KMS-11 (cell line): ENCODE data around the gene ITPRIPL2.

ENCODE experiments used
- H2AFZ ChIP-seq: fragments of 200-600 bp; sonication (generic); 2 replicates; pipeline ENCODE4 v1.6.1; 2016; ENCODE audit warnings: antibody characterized with exemption, mixed run types, low read depth
- H3K27ac ChIP-seq: fragments of 200-600 bp; sonication (generic); 2 replicates; pipeline ENCODE4 v1.6.1; 2016; ENCODE audit warnings: mild to moderate bottlenecking, mixed run types
- H3K27me3 ChIP-seq: fragments of 200-600 bp; sonication (generic); 2 replicates; pipeline ENCODE4 v1.6.1; 2017; ENCODE audit warnings: mild to moderate bottlenecking, low read depth, mixed run types, moderate library complexity; ENCODE audit not compliant: insufficient read depth
- H3K36me3 ChIP-seq: fragments of 200-600 bp; sonication (generic); 2 replicates; pipeline ENCODE4 v1.6.1; 2017; ENCODE audit warnings: mild to moderate bottlenecking, mixed run types; ENCODE audit not compliant: insufficient read depth
- H3K4me1 ChIP-seq: fragments of 200-600 bp; sonication (generic); 2 replicates; pipeline ENCODE4 v1.6.1; 2016; ENCODE audit warnings: mild to moderate bottlenecking, low read depth, mixed run types; ENCODE audit not compliant: poor library complexity, severe bottlenecking
- H3K4me2 ChIP-seq: fragments of 200-600 bp; sonication (generic); 2 replicates; pipeline ENCODE4 v1.7.0; 2016; ENCODE audit warnings: mild to moderate bottlenecking, mixed run types
- H3K4me3 ChIP-seq: fragments of 200-600 bp; sonication (generic); IDR thresholded peaks from 2 replicates; pipeline ENCODE4 v1.6.1; 2017; ENCODE audit warnings: low read depth, low read length, mixed read lengths; ENCODE audit not compliant: insufficient read depth
- H3K79me2 ChIP-seq: fragments of 200-600 bp; sonication (generic); 2 replicates; pipeline ENCODE4 v1.6.1; 2016; ENCODE audit warnings: low read depth, mixed run types; ENCODE audit not compliant: insufficient read depth
- H3K9ac ChIP-seq: fragments of 200-600 bp; sonication (generic); 2 replicates; pipeline ENCODE4 v1.6.1; 2016; ENCODE audit warnings: mild to moderate bottlenecking, mixed run types
- H4K20me1 ChIP-seq: fragments of 200-600 bp; sonication (generic); 2 replicates; pipeline ENCODE4 v1.6.1; 2016; ENCODE audit warnings: mild to moderate bottlenecking, mixed run types; ENCODE audit not compliant: insufficient read depth
- CTCF ChIP-seq: fragments of 200-600 bp; sonication (generic); conservative IDR thresholded peaks from 2 replicates; pipeline ENCODE4 v1.6.1; 2017; ENCODE audit warnings: low read depth, mild to moderate bottlenecking, antibody characterized with exemption, low read length, moderate library complexity, mixed read lengths

ITPRIPL2 gene

GRCh38 chr16:19090916-19091315 lies 22.8 kb upstream of the ITPRIPL2 start:
- Histone ChIP-seq H3K4me3 (no peak overlapping the region), H3K27ac (no peak overlapping the region), H3K27me3 (no peaks in the 10 kb centered on the region), H3K4me2 (no peak overlapping the region), H3K36me3 (no peaks in the 10 kb centered on the region), H3K4me1 (peaks cover 6% of the 10 kb centered on the region), H3K79me2 (no peaks in the 10 kb centered on the region), H3K9ac (no peak overlapping the region), H4K20me1 (no peaks in the 10 kb centered on the region), H2AFZ (no peak overlapping the region)
- TF ChIP-seq CTCF, result no peak

- Histone ChIP-seq H3K27me3 (no peaks in the 10 kb centered on the region), H4K20me1 (no peaks in the 10 kb centered on the region), H3K4me1 (peaks cover 6% of the 10 kb centered on the region), H3K36me3 (no peaks in the 10 kb centered on the region), H3K9ac (no peak overlapping the region), H3K79me2 (no peaks in the 10 kb centered on the region), H2AFZ (no peak overlapping the region), H3K4me2 (no peak overlapping the region), H3K27ac (no peak overlapping the region), H3K4me3 (no peak overlapping the region)
- TF ChIP-seq CTCF, result no peak
Measured at GRCh38 chr16:19092653-19093410, 20.9 kb upstream of the ITPRIPL2 start.

- no peaks in the 10 kb centered on the region for H3K27me3 ChIP-seq
- H4K20me1 ChIP-seq, result no peaks in the 10 kb centered on the region
- no peak overlapping the region for H2AFZ ChIP-seq
- H3K79me2 ChIP-seq, result no peaks in the 10 kb centered on the region
- no peaks in the 10 kb centered on the region for H3K36me3 ChIP-seq
- TF ChIP-seq CTCF, result no peak
- no peak overlapping the region for H3K27ac ChIP-seq
- no peak overlapping the region for H3K4me2 ChIP-seq
- H3K9ac ChIP-seq, result no peak overlapping the region
- no peak overlapping the region for H3K4me3 ChIP-seq
- H3K4me1 ChIP-seq, result peaks cover 6% of the 10 kb centered on the region
Measured at GRCh38 chr16:19093631-19094541, 19.9 kb upstream of the ITPRIPL2 start.

GRCh38 chr16:19094542-19095365 lies 19.0 kb upstream of the ITPRIPL2 start:
- Histone ChIP-seq H3K36me3 (no peaks in the 10 kb centered on the region), H2AFZ (peak overlapping the region; percentile 63; the same call in 1 of the 2 replicates), H3K4me3 (no peak overlapping the region), H4K20me1 (no peaks in the 10 kb centered on the region), H3K4me2 (no peak overlapping the region), H3K4me1 (peaks cover 6% of the 10 kb centered on the region), H3K27ac (no peak overlapping the region), H3K9ac (no peak overlapping the region), H3K79me2 (no peaks in the 10 kb centered on the region), H3K27me3 (no peaks in the 10 kb centered on the region)
- TF ChIP-seq CTCF, result no peak
